A549 (cell line): ENCODE data around the gene ASH1L.

ENCODE experiments used
- CHD2 ChIP-seq: fragments of 150-350 bp; IDR thresholded peaks from 2 replicates; pipeline ENCODE4 v1.6.1; 2014; ENCODE audit warnings: low read length; ENCODE audit not compliant: partially characterized antibody
- CTCF ChIP-seq: fragments of >200 bp; sonication (Bioruptor Twin); formaldehyde crosslinking; IDR thresholded peaks from 3 replicates; pipeline ENCODE4 v1.5.1; 2016
- E2F6 ChIP-seq: IDR thresholded peaks from 2 replicates; pipeline ENCODE4 v1.6.1; 2012; ENCODE audit warnings: low read depth, borderline replicate concordance
- EHMT2 ChIP-seq: fragments of 200-600 bp; sonication (generic); IDR thresholded peaks from 2 replicates; pipeline ENCODE4 v1.6.1; 2016; ENCODE audit warnings: antibody characterized with exemption, low read depth, mild to moderate bottlenecking, moderate library complexity
- EP300 ChIP-seq, 2 experiments: fragments of >200 bp; sonication (Bioruptor Twin); formaldehyde crosslinking; IDR thresholded peaks; 2 replicates in 1 of 2; 3 replicates in 1 of 2; pipeline ENCODE4 v1.6.1; 2016 to 2017
- POLR2A ChIP-seq: IDR thresholded peaks from 2 replicates; pipeline ENCODE4 v1.6.1; 2012; ENCODE audit warnings: mild to moderate bottlenecking, low read length
- RFX5 ChIP-seq: fragments of 450-650 bp; IDR thresholded peaks from 2 replicates; pipeline ENCODE4 v1.7.1; 2014; ENCODE audit warnings: antibody characterized with exemption, mild to moderate bottlenecking, moderate library complexity
- TP53 ChIP-seq: fragments of 250-450 bp; sonication (Bioruptor Pico); IDR thresholded peaks from 2 replicates; pipeline ENCODE4 v1.5.0; 2021; ENCODE audit warnings: mild to moderate bottlenecking, moderate library complexity
- USF2 ChIP-seq: fragments of 450-650 bp; IDR thresholded peaks from 2 replicates; pipeline ENCODE4 v1.6.1; 2014; ENCODE audit warnings: antibody characterized with exemption
- TF ChIP-seq, protein P1 (sequence below): fragments of 250-450 bp; sonication (Bioruptor Pico); IDR thresholded peaks from 2 replicates; pipeline ENCODE4 v1.5.0; 2021; ENCODE audit warnings: mild to moderate bottlenecking, moderate library complexity, borderline replicate concordance

DNA sequence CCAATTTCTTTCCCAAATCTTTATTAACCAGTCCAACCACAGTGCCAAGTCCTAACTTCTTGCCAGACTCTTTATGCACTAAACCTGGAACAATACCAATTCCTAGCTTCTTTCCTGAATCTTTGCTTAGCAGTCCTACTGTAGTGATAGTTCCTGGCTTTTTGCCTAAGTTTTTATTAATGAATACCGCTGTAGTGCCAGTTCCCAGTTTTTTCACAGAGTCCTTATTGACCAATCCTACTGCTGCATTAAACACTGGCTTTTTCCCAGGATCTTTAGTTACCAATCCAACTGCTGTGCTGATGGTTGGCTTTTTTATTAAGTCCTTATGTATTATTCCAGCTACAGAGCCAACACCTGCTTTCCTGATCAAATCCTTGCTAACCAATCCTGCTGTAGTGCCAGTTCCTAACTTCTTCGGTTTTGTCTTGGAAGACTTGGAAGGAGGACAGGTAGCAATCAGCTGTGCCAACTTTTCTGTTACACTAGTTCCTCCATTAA lies 80.8 kb downstream of the ASH1L start:
- TF ChIP-seq TP53, result no peak
- no peak for TF ChIP-seq RFX5
- TF ChIP-seq CTCF, result no peak
- TF ChIP-seq POLR2A, result no peak
- no peak for TF ChIP-seq EHMT2
- TF ChIP-seq USF2, result no peak
- TF ChIP-seq EP300 (IDR thresholded peaks at IDR 0.05), result no peak
- TF ChIP-seq, protein P1, sequence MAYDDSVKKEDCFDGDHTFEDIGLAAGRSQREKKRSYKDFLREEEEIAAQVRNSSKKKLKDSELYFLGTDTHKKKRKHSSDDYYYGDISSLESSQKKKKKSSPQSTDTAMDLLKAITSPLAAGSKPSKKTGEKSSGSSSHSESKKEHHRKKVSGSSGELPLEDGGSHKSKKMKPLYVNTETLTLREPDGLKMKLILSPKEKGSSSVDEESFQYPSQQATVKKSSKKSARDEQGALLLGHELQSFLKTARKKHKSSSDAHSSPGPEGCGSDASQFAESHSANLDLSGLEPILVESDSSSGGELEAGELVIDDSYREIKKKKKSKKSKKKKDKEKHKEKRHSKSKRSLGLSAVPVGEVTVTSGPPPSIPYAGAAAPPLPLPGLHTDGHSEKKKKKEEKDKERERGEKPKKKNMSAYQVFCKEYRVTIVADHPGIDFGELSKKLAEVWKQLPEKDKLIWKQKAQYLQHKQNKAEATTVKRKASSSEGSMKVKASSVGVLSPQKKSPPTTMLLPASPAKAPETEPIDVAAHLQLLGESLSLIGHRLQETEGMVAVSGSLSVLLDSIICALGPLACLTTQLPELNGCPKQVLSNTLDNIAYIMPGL, result no peak
- no peak for TF ChIP-seq E2F6
- TF ChIP-seq CHD2, result no peak
